Measurements from ENCODE around the gene TSNAXIP1. TPM values are rescaled to one million over a fixed set of nuclear protein-coding genes. Genes with fewer than 3 reads are reported as not detected.
"Not testable (repeated sequence)": the region's sequence is repeated elsewhere in the genome, so short reads cannot be mapped to it uniquely, and the experiment has no call there.

Gene TSNAXIP1
- total RNA-seq, 1 donor from 2014 or later = 0.51 TPM

DNA sequence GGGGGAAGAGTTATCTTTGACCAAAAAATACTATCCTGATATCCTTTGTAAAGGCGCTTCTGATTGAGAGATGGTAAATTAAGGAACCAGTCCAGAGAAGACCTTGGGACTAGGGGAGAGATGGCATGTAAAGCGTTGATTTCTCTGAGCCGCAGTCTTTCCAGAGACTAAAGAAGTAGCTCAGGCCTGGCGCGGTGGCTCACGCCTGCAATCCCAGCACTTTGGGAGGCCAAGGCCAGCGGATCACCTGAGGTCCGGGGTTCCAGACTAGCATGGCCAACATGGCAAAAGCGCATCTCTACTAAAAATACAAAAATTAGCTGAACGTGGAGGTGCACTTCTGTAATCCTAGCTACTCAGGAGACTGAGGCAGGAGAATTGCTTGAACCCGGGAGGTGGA is 41.4 kb downstream of the TSNAXIP1 start:
- intact Hi-C loops (cut with DNase I) = no loop called here
- DNase-seq (ENCODE audit: low spot score) = no peak

DNA sequence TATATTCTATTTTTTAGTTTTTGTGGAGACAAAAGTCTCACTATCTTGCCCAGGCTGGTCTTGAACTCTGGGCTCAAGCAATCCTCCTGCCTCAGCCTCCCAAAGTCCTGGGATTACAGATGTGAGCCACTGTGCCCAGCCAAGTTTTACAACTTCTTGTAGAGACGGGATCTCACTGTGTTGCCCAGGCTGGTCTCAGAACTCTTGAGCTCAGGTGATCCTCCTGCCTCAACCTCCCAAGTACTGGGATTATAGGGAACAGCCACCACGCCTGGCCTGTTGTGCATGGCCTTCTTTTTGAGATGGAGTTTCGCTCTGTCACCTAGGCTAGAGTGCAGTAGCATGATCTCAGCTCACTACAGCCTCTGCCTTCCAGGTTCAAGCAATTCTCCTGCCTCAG is 47.0 kb downstream of the TSNAXIP1 start:
- no peak for DNase-seq (ENCODE audit: low spot score)
- intact Hi-C loops (cut with DNase I) = no loop called here

DNA sequence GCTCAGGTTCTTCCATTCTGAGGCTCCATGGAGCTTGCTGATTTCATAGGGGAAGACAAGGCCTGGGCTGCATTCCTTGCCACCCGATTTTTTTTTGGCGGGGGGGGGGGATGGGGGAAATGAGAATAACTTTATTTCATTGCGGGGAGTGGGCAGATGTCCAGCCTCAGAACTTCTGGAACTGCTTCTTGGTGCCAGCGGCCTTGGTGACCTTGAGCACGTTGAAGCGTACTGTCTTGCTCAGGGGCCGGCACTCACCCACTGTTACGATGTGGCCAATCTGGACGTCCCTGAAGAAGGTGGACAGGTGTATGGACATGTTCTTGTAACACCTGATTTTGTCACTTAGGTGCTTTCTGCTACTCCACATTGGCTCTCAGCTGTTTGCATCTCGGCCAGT is 49.1 kb downstream of the TSNAXIP1 start:
- no peak for DNase-seq (ENCODE audit: low spot score)

DNA sequence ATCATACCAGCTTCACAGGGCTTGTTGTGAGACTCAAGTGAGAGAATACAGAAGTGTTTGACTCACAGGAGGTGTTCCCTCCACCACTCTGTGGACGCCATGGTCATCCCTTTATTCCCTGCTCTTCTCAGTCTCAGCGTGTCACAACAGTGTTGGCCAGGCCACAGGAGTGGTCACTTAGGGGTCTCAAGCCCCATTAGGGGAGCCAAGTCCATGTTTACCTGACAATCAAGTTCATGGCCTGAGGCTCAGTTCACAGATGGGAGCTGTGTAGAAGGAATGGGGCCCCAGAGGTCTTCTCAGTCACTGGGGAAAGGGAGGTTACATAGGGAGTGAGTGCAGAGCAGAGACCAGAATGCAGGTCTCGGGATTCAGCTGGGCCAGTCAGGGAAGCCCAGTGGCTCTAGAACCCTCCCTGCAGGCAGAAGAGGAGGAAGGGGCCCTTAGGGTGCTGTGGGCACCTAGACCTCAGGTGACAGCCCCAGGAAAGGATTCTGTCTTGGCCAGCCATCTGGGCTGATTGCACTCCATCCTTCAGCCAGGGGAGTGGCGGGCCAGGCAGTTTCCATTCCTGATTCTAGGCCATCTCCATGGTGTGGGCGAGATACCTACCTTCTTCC is 50.3 kb downstream of the TSNAXIP1 start:
- intact Hi-C loops (cut with DNase I) = no loop called here

More for the DNA sequence above, 49.1 kb downstream of the TSNAXIP1 start:
- intact Hi-C loops (cut with DNase I) = no loop called here

DNA sequence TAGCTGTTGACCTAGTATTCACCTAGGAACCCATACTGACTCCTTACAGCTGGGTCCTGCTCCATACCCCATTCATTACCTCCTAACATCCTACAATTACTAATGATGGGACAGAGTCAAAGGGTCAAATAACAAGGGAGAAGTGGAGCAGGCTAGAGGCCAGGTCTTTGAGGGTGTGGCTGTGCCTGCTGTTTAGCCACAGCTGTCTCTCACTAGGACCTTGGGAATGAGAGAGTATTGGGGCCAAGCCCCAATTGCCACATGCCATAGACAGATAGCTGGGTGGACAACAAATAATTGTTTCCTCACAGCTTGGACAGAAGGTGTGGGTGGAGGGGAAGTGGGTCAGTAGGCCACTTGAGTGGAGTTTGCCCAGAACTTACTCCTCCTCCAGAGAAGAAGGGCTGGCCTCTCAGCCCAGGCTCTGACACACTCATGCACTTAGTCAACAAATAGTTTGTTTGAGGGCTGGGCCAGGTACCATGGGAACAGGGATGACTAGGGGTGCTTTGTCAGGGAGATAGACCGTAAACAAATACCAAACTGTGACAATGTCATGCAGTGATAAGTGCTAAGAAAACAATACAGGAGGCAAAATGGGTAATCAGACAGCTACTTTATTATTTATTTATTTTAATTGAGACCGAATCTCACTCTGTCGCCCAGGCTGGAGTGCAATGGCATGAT is 51.0 kb downstream of the TSNAXIP1 start:
- intact Hi-C loops (cut with DNase I) = no loop called here
- peak; percentile 79 for DNase-seq (ENCODE audit: low spot score)

More for the DNA sequence above, 50.3 kb downstream of the TSNAXIP1 start:
- DNase-seq (ENCODE audit: low spot score) = no peak

DNA sequence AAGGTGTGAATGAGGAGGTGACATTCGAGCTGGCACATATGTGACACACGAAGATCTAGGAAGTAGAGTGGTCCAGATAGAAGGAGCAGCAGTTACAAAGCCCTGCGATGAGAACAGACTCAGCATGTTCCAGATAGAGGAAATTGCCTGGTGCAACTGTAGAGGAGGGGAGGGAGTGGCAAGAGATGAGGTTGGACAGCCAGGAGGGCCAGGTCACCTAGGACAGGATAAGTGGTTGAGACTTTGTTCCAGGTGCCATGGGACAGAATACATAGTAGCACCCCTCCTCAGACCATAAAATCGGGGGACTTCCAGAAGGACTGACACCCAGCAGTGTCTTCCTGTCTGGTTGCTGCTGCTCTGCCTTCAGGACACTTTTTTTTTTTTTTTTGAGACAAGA is 51.8 kb downstream of the TSNAXIP1 start:
- DNase-seq (ENCODE audit: low spot score) = no peak
- intact Hi-C loops (cut with DNase I) = no loop called here

DNA sequence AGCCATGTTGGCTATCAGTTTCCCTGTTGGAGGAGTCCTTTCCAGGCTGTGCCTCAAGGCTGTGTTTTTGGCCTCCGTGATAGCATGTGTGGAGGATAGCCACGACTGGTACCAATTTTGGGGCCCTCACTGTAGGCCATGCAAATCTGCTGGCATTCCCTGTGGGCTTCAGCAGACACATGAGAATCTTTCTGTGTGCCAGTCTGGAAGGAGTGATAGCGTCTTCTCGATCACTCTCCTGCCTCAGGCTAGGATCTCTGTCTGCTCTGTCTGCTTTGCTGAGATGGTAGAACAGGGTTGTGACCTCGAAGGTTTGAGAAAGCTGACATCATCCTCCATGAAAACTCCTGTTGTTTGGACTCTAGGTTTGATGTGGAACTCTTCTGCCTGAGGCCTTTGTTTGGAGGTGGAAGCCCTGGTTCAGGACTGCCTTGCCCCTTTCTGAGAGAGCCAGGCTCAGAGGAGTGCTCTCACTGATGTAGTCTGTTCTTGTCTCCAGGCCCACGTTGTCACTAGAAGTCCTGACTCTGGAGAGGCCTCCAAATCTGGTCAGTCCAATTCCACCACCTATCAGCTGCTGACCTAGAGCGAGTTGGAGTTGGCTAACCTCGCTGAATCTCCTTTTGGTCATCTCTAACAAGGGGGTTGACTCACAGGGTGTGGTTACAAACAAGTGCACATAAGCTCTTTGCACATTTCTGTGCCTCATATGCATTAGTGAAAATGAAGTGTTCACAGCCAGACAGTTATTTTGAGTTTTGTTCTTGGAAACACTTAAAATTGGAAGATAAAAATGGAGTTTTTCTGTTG is 54.1 kb downstream of the TSNAXIP1 start:
- no peak for DNase-seq (ENCODE audit: low spot score)
- intact Hi-C loops (cut with DNase I) = no loop called here

DNA sequence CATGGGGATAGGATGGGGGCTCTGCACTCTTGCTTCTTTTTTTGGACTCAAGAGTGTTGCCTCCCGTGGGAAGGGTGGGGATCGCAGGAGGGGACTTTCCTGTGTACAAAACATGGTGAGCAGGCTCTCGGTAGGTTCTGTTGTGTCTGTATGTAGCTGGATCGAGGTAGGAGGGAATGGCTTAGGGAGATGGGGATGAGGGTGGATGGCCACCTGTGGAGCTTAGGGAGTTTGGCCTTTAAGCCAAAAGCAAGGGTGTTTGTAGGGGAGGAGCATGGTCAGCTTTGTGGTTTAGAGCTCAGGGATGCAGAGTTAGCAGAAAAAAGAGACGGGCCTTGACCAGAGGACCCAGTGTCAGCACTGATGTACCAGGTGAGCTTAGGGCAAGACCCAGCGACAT is 55.2 kb downstream of the TSNAXIP1 start:
- no peak for DNase-seq (ENCODE audit: low spot score)
- intact Hi-C loops (cut with DNase I) = loop anchor here (2.0 kb wide), 1 partner anchor 15 kb away; the partner anchor contains the start of genes CENPT and NUTF2

DNA sequence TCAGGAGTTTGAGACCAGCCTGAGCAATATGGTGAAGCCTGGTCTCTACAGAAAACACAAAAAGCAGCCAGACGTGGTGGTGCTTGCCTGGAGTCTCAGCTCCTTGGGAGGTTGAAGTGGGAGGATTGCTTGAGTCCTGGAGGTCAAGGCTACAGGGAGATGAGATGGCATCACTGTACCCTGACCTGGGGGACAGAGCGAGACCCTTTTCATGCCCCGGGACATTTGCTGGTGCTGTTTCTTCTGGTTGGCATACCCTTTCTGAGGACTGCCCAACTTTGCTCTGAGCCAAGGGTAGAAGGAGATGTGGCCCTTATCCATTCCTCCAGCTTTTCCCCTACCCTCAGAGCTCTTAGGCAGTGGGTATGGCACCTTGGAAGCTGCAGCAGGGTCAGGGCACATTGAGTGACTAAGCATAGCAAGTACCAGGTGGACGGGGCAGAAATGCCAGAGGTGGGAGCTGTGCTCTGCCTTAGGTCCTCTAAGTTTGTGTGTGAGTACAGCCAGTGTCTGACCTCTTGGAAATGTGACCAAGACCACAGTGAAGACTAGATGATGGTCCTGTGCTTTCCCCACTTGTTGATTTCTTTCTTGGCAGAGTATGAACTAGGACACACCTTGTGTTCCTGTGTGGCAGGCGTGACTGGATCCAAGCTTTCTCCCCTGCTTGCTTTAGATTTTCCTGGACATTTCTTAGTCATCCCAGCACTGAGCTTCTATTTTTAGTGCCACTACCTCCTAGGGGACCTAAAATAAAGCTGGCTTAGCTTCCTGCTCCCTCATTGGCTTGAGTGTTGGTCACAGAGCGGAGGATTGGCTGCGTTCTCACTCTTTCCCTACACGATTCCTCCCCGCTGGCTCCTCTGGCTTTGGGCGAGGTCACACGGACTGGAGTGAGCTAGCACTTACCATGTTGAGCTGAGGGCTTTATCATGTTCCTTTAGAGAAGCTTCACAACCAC is 56.2 kb downstream of the TSNAXIP1 start:
- intact Hi-C loops (cut with DNase I) = loop anchor here (2.0 kb wide), 1 partner anchor 16 kb away; the partner anchor contains the start of genes CENPT and NUTF2
- DNase-seq (ENCODE audit: low spot score) = peak; percentile 93

DNA sequence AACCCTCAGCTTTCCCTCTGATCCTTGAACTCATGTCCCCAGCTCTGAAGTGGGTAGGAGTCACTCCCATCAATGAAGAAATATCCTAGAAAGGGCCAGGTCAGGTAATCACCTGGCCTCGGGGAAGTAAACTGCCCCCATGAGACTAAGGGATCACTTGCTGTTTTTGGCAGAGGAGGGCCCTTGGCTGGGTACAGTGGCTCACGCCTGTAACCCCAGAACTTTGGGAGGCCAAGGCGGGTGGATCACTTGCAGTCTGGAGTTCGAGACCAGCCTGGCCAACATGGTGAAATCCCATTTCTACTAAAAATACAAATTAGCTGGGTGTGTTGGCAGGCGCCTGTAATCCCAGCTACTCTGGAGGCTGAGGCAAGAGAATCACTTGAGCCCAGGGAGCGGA is 57.4 kb downstream of the TSNAXIP1 start:
- DNase-seq (ENCODE audit: low spot score); intact Hi-C loops (cut with DNase I): not testable (repeated sequence)

DNA sequence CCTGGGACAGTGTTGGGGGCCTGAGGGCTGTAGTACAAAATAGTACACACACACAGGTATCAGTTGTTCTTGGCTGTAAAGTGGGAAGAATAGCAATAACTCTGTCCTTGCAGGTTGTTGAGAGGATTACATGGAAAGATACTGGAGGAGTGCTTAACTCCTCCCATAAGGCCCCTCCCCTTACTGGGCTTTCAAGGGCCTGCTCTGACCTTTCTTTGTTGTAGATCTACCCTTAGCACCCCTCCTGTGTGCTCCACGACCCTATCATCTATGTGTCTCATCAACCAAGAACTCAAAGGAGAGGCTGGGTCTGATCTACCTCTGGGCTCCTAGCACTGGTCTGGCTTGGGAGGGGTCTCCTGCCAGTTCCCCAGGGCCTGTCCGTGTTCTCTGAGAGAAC is 57.9 kb downstream of the TSNAXIP1 start:
- intact Hi-C loops (cut with DNase I) = no loop called here
- DNase-seq (ENCODE audit: low spot score) = no peak

DNA sequence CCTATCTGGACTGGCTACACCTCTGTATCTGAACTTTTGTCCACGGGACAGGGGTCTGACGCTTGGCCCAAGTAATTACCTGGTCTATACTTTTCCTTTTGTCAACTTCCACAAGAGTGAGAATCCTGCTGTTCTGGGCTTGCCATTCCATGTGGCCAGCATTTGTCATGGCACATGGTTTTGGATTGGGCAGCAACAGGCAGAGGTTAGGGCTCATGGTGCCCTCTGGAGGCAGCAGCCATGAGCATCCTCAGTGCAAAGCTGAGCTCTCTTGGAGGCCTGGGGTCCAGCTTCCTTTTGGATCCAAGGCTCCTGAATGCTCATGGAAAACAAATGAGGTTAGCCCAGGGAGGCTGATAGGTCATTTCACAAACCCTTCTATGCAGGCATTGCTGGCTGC is 58.6 kb downstream of the TSNAXIP1 start:
- DNase-seq (ENCODE audit: low spot score) = no peak
- intact Hi-C loops (cut with DNase I) = no loop called here

DNA sequence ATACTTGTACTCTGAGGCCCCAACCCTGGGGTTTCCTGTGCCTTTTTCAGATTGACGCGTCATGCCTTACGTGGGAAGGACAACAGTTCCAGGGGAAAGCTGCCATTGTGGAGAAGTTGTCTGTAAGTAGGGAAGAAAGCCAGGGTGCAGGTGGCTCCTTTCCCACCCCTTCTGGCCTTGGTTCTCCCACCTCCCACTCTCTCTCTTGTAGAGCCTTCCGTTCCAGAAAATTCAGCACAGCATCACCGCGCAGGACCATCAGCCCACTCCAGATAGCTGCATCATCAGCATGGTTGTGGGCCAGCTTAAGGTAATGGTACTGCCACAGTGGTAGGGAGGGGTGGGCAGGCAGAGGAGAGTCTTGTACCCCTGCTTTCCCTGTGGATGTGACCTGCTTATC is 61.6 kb downstream of the TSNAXIP1 start:
- DNase-seq (ENCODE audit: low spot score) = no peak
- intact Hi-C loops (cut with DNase I) = no loop called here

DNA sequence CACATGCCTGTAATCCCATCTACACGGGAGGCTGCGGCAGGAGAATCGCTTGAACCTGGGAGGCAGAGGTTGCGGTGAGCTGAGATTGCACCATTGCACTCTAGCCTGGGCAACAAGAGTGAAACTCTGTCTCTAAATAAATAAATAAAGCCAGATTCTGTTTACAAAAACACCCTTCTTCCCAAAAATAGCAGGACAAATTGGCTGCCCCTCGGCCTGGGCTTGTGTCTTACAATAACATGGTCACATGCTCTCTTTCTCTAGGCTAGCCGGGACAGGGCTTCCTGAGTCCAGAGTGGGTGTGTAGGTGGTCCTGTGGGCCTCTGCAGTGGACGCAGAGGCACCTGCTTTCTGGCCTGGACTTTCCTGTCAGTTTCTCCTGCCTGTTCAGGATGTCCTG is 63.0 kb downstream of the TSNAXIP1 start:
- no peak for DNase-seq (ENCODE audit: low spot score)
- intact Hi-C loops (cut with DNase I) = no loop called here

DNA sequence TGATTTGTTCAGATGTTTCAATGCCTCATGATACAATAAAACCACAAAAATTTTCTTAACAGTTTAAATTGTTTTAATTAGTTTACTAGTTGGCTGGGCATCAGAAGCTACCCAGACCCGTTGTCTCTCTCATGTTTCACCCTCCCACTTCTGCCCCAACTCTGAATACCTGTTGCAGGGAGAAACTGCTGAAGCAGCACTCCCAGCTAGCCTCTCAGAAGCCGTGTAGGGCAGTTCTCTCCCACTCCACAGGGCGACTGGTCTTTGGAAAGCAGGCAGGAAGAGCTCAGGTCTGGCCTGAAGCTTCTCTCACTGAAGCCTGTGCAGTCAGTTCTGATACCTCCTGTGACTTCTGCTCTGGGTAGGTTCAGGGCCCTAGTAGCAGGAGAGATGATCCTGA is 64.6 kb downstream of the TSNAXIP1 start:
- intact Hi-C loops (cut with DNase I) = no loop called here
- no peak for DNase-seq (ENCODE audit: low spot score)

DNA sequence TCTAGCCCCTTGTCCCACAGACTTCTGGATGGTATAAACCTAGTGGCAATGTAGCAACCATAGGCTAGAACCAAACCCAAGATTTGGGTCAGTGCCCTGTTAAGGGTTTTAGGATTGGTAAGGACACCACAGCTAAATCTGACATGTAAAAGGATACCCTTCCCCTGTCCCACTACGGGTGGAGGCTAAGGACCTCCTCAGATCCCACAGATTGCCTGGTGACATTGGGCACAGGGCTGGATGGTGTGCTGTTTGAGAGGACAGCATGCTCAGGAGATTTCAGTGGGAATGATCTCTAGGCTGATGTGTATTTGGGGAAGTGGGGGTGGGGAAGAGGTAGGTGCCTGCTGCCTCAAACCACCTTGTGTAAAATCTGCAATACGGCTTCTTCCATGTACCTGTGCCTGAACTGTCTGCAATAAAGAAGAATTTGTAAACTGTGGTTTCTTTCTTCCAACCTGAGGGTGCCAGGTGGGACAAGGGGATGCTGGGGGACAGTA is 65.5 kb downstream of the TSNAXIP1 start:
- intact Hi-C loops (cut with DNase I) = loop anchor here (2.0 kb wide), 1 partner anchor 29 kb away; the partner anchor contains the start of gene THAP11
- DNase-seq (ENCODE audit: low spot score) = no peak

DNA sequence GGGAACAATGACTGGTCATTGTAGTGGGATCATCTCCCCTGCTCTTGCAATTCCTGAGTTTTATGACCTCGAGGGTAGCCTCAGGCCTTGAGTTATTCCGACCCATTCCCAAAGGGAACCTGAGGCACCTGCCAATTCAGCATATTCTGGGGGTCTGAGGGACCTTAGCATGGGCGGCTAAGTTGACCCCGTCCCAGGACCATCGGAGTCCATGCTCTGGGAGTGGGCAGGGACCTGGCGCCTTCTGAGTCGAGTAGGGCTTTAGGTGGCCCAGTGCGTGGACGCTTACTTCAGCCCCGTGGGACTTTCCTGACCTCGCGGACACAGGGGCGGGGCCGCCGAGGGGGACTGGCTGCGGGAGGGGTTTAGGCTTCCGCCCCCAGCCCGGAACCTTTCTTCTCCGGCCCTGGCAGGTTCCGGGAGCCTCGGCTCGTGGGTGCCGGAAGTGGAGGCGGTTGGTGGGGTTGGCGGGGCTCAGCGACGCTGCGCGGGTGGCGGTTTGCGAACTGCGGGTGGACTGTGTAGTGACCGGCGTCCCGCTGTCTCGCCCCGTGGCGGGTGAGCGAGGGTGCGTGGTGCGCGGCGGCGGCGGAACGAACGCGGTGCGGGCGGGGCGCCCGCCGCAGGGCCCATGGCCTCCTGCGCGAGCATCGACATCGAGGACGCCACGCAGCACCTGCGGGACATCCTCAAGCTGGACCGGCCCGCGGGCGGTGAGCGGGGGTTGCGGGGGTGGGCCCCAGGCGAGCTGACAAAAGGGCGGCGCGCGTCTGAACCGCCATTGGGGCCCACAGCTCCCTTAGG is 66.1 kb downstream of the TSNAXIP1 start, which contains the start of gene EDC4:
Gene EDC4 (plus strand): TSS at position 422 of the 804 bp plus-strand sequence. CDS start 210 bp downstream, at position 632.
- intact Hi-C loops (cut with DNase I) = loop anchor here (2.0 kb wide), 1 partner anchor 30 kb away; the partner anchor contains the start of gene THAP11
- DNase-seq (ENCODE audit: low spot score) = peak; percentile 92

All from cardiac septum (tissue), 1 donor.